ENCODE results near the gene MDM1. TPM values are rescaled to one million over a fixed set of nuclear protein-coding genes. Genes with fewer than 3 reads are reported as not detected.

MDM1 gene
- total and polyA plus RNA-seq, 2 of the 13 experiments (the other 11 are each of a cell fraction or from before 2014, with no cell fraction given) = 4.6 to 15.2 TPM

- TF ChIP-seq CERS6 (CRISPR knock-in tag; IDR thresholded peaks at IDR 0.05) = no peak
These were observed 27.5 kb downstream of the MDM1 start (continued) for GRCh38 chr12:68304626-68305025.

- Histone ChIP-seq H3K4me2 (ENCODE audit: low read depth, low read length) (no peak overlapping the region), H3K27me3 (ENCODE audit: control insufficient read depth in 1 of 2, insufficient read depth in 2 of 2, low read length in 2 of 2) (no peaks in the 10 kb centered on the region), H3K79me2 (ENCODE audit: insufficient read depth, low read length) (no peaks in the 10 kb centered on the region), H3K36me3 (replicated peaks in 1 of 2; ENCODE audit: control insufficient read depth in 1 of 2, insufficient read depth in 2 of 2, low read length in 2 of 2) (peaks cover 0 to 4% of the 10 kb centered on the region in 2 experiments; a peak in 1 of 5 replicates), H3K4me3 (replicated peaks in 1 of 3; ENCODE audit: insufficient read depth in 1 of 3, low read depth in 2 of 3, low read length in 3 of 3) (no peak overlapping the region), H2AFZ (ENCODE audit: low read length) (no peak overlapping the region), H3K9ac (ENCODE audit: insufficient read depth, low read depth, low read length) (no peak overlapping the region), H4K20me1 (ENCODE audit: insufficient read depth, low read length) (no peaks in the 10 kb centered on the region), H3K9me3 (ENCODE audit: low read length) (no peaks in the 10 kb centered on the region), H3K4me1 (ENCODE audit: insufficient read depth, low read length) (no peaks in the 10 kb centered on the region), H3K27ac (ENCODE audit: extremely low read length, insufficient read depth, low read length) (no peak overlapping the region)
- BruUV-seq (replicated peaks) = no TSS peak
- CTCF ChIA-PET (ENCODE audit: low intra/inter-chr PET ratio, low total read pairs) = no interaction called here
- no peak for ATAC-seq
- intact Hi-C loops (cut with micrococcal nuclease; ENCODE audit: unreplicated experiment) (no loop called here), in situ Hi-C loops (cut with HindIII; ENCODE audit: extremely low pct_ligation_motif_present, low pct_unique_long_range_greater_than_20kb) (loop anchor here (25.0 kb wide), 1 partner anchor 267 kb away; no protein-coding TSS in a partner anchor)
- POLR2A ChIA-PET = no interaction called here
- 97% methylated on average over 6 of the region's 6 CpGs for WGBS (ENCODE audit: low lambda C conversion rate)
- FAIRE-seq = no peak
- TF ChIP-seq FUBP1 (CRISPR knock-in tag; IDR thresholded peaks at IDR 0.05; ENCODE audit: borderline replicate concordance) = no peak
- TF ChIP-seq NR1H2 (CRISPR knock-in tag; IDR thresholded peaks at IDR 0.05; ENCODE audit: borderline replicate concordance, low read depth) = no peak
- no peak for TF ChIP-seq SMC3 (IDR thresholded peaks at IDR 0.05; ENCODE audit: low read length)
- TF ChIP-seq RELA (CRISPR knock-in tag; IDR thresholded peaks at IDR 0.05) = no peak
- no peak for TF ChIP-seq ZNF205 (CRISPR knock-in tag; IDR thresholded peaks at IDR 0.05)
- DNase-seq (ENCODE audit: low spot score) = no peak
These were observed 28.3 kb downstream of the MDM1 start for GRCh38 chr12:68303850-68304249.
